Endometrium (tissue), 2 donors: ENCODE data around the gene A1CF.
A peak's percentile ranks its signal among the peaks of the same experiment; 100 is the strongest.
"Not testable (repeated sequence)": the region's sequence is repeated elsewhere in the genome, so short reads cannot be mapped to it uniquely, and the experiment has no call there.

Source experiments
- FAIRE-seq: peaks from 2 replicates; lab custom pipeline; 2012; peaks lifted over from hg19 to GRCh38; lab: Jason Lieb, UNC
- donor health status: control.
- donor health status: control.

A1CF gene

DNA sequence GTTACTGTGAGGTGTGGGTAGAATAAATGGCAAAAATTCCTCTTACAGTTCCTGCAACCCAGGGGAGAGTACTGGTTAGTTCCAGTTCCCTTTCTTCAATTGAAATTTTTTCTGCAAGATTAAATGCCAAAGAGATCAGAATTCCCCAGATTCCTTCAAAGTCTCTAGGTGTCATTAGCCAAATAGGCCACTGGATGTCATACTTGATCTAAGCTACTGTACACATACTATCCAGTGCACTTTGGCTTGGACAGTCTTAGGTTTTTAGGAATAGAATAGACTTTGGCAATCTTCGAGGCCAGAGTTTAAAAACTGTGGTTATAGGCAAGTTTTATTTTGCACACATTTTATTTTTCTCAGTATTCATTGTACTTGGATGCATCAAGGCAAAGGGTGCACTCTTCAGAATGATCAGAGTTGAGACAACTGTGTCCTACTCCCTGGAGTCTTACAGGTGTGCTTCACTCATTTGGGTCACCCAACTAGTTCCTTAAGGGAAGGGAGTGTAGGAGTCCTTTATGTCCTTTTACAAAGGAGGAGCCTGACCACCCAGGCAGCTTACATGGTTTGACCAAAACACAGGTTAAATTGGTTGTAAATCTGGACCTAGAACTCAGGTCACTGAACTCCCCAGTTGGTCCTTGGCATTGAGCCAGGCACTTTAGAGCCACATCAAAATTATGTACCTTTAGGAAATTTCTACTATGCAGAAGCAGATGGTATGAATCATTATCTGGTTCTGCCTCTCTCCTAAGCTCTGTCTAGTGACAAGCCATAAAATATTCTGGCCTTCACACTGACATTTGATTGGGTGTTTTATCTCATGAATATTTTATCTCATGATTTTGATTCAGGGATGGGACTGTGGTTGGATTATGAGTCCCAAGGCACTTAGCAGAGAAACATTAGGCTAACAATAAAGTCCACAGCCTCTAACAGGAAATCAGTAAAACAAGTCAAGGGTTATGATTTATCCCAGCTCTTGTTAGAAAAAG lies 96.2 kb downstream of the A1CF start:
- no peak for FAIRE-seq

DNA sequence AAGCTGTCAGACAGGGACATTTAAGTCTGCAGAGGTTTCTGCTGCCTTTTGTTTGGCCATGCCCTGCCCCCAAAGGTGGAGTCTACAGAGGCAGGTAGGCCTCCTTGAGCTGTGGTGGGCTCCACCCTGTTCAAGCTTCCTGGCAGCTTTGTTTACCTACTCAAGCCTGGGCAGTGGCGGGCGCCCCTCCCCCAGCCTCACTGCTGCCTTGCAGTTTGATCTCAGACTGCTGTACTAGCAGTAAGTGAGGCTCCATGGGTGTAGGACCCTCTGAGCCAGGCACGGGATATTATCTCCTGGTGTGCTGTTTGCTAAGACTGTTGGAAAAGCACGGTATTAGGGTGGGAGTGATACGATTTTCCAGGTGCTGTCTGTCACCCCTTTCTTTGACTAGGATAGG lies 97.5 kb downstream of the A1CF start:
- not testable (repeated sequence) for FAIRE-seq

DNA sequence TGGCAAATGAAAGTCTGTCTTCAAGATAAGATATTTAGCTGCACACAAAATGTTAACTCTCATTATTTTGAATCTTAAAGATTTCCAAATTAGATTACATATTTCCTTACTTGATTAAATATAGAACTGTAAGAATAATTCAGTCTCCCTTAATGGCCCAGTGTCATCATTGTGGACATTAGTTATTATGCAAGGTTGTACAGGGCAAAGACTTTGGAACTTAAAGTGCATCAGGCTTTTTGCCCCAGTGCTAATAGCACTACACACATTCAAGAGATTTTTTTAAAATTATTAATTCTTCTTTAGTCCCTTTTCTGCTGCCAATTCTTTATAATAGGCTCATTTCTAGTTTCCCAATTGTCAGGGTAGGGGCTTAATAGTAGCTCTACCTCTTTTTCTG lies 103.4 kb downstream of the A1CF start:
- not testable (repeated sequence) for FAIRE-seq

DNA sequence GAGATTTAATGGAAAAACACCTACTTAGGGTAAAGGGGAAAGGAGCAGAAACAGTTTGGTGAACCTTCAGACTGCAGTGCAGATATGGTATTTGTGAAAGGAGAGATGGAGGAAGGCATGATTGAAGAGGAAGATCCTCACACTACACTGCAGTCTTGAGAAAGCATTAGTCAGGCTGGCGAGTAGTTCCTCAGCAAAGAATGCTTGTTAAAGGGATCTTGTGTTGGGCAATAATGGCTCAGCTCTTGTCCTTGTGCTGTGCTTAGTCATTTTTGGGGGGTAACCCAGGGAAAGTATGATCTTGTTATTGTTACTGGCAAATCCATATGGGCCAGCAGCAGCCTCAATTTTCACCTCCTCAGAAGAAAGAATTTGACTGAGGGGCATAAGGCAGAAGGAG lies 105.4 kb downstream of the A1CF start:
- FAIRE-seq = not testable (repeated sequence)

DNA sequence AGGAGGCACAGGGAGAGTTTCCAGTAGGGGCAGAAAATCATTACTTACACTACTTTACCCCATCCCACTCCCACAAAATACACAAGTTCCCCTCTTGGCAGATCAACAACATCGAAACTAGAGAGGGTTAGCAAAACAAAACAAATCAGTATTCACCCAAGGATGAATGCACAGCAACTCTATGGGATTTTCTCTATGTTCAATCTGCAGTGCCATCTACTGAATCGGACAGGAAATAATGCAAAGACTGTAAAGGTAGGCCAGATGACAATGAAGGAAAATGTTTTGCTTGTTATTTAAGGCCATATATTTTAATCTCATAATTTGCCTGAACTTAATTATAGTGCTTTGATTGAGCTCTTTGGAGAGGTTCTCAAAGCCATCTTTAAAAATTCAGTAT lies 110.6 kb downstream of the A1CF start:
- peak; percentile 58 for FAIRE-seq

DNA sequence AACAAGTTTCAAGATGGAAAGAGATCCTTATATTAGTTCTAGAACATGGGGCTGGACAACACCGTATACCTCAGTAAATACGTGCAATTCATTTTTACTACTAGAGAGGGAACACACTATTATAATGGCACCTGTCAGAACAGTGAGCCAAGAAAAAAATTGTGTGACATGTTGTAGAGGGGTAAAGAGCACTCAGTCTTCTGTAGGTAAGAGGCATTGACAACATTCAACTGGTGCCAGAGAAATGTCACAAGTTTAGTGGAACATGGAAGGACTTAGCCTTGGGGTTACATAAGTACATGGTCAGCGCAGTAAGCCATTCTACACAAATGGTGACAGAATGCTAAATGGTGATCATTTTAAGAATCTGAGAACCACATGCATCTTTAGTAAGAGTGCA lies 113.4 kb downstream of the A1CF start:
- FAIRE-seq = not testable (repeated sequence)

DNA sequence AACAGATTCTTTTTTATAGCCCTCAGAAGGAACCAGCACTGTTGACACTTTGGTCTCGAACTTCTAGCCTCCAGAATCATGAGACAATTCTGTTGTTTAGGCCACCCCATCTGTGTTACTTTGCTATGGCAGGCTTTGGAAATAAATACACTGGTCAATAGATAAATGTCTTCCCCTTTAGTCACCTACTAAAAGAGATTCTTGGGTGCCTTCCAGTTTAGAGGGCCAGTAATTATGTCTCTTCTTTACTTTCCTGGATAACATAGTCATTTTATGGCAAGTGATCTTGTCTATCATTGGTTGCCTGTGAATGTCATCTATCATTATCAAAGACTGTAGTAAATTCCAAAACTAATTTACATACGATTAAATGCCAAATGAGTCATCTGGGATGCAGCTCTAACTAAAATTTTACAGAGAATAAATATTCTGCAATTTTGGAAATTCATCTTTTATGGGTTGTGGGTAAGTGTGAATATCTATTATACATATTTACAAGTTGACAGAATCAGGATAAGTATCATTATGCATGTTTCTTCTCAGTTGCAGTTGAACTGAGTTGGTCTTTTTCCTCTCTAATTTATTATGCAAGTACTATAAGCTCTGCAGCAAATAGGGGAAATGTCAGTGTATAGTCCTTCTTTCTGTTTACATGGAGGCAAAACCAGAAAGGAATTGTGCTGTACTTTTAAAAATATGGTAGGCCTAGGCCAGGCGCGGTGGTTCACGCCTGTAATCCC lies 118.5 kb downstream of the A1CF start:
- FAIRE-seq = not testable (repeated sequence)
